ENCODE data around the gene TMEM59L.

Gene TMEM59L

DNA sequence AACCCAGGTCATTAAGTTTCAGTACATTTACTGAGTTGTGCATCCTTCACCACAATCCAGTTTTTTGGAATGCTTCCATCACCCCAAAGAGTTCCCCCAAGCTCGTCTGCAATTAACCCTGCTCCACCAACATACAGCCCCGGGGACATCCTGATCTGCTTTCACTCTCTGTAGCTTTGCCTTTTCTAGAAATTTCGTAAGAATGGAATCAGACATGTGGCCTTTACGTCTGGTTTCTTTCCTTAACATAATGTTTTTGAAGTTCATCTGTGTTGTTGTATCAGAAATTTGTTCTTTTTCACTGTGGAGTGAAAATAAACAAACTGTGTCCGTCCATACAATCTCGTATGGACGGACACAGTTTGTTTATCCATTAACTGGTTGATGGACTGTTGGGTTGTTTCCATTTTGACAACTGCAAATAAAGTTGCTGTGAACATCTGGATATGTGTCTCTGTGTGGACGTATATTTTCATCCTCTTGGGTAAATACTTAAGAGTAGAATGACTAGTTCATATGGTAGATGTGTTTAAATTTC is 27.1 kb downstream of the TMEM59L start:
- DNase-seq: no peak

DNA sequence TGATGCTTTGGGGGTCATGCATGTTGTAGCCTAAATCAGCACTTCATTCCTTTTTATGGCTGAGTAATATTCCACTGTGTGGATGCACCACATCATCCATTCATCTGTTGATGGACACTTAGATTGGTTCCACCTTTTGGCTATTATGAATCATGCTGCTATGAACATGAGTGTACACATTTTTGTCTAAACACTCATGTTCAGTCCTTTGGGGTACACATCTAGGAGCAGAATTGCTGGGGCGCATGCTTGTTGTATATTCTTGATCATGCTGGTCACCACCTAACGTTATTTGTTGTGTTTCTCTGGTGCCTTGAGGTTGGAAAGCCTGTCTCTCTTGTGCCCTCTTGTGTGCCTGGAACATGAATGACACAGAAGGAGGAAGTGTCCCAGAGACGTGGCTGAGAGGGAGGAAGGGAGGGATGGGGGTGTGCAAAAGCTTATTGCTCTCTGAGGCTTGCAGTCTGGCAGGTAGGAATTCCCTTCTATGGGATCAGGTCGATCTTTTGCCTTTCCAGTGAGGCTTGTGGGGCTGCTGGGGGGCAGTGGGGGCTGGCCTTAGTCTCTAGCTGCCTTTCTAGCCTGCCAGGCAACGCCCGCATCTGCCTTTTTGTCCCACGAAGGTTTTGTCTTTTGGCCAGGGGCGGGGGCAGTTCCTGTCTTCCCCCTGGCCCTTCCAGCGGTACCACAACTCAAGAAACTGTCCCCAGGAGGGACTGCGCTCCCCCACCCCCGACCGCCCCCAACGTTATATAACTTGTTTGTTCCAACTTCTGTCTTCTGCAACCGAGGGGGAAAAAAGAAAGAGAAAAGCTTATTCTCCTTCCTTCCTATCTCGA is 31.7 kb downstream of the TMEM59L start:
- no peak for DNase-seq

DNA sequence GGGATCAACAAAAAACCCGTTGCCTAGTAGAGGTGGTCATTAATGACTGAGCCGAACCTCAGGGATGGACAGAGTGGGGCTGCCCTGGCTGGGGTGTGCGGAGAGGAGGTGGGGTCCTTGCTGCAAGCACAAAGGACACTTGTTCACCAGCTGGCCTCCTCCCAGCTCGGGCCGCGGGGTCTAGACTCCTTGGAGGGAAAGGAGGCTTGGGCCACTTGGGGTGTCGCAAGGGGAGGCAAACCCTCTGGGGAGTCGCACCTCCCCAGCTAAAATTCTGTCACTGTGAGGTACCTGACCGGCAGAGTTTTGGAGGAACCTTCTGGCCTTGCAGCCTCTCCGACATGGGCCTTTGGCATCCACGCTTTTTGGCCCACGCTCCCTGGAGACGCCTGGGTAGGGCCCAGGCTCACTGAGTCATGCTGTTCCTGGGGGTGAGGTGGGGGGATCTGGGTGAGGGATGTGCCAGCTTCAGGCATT is 32.4 kb downstream of the TMEM59L start:
- no peak for DNase-seq

DNA sequence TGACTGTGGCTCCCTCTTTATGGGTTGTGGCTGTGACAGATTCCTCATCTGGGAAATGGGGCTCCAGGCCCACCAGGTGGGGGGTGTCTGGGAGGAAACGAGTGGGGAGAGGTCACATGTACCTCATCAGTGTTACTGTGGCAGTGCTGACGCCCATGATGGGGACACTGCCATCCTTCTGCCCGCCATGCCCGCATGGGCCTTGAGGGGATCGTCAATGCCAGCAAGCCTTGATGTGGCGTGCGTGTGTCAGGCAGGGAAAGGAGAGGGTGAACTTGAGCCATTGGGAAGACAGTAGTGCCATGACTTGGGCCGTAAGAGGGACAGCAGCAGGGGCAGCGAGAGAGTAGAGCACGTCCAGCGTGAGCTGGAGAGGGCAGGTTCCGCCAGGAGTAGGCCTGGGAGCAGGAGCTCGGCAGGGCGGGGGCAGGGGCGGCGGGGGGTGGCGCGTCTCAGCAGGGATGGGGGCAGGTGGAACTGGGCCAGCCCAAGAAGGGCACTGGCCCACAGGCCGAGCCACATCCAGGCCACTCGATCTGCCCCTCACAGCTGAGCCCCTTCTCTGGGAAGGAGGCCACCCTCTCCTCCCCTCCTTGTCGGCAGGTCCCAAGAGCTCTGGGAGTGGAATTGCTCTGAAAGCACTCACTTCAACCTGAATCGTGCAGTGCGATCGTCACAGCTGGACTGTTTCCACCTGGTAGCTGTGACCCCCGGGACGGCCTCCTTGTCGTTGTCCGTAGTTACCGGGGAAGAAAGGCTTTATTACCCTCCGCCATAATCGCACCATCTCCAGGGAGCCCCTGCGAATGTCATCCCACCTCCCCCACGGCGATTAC is 34.1 kb downstream of the TMEM59L start:
- DNase-seq: no peak

DNA sequence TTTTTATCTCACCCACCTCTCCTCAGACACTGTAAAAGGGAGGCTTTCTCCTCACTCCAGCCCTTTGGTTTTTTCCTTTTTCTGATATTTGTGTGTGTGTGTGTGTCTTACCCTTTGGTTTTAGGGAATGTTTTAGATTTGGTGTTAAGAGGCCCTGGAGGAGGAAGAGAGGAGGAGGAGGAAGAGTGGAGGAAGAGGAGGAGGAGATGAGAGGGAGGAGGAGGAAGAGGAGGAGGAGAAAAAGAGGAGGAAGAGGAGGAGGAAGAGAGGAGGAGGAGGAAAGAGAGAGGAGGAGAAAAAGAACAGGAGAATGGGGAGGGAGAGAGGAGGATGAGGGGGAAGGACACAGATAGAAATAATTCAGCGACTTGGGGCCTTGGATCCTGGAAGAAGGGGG is 34.7 kb downstream of the TMEM59L start:
- DNase-seq: no peak

DNA sequence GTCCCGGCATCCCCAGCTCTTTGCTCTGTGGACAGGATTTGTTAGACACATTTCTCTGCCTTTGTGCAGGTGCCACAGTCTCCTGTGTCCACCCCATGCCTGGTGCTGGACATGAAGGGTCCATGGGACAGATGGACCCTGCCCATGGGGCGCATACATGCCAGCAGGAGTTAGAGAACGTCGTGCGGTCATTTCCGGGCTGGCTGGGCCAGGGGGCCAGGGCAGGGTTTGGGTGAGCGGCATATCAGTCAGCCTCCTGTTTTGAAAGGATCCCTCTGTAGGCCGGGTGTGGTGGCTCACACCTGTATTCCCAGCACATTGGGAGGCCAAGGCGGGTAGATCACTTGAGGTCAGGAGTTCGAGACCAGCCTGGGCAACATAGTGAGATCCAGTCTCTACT is 35.1 kb downstream of the TMEM59L start:
- DNase-seq: no peak

DNA sequence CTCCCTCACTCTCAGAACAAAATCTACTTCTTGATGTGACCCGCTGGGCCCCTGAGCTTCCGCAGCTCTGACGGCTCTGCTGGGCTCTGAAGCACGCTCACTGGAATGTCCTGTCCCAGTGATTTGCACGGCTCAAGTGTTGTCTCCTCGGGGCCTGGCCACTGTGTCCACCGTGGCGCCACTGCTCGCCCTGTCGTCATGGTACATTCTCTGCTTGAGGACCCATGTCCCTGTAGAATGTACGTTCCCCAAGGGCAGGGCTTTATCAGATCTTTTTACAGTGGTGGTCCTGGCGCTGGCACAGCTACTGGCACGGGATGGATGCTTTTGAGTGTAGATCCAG is 36.3 kb downstream of the TMEM59L start:
- no peak for DNase-seq

DNA sequence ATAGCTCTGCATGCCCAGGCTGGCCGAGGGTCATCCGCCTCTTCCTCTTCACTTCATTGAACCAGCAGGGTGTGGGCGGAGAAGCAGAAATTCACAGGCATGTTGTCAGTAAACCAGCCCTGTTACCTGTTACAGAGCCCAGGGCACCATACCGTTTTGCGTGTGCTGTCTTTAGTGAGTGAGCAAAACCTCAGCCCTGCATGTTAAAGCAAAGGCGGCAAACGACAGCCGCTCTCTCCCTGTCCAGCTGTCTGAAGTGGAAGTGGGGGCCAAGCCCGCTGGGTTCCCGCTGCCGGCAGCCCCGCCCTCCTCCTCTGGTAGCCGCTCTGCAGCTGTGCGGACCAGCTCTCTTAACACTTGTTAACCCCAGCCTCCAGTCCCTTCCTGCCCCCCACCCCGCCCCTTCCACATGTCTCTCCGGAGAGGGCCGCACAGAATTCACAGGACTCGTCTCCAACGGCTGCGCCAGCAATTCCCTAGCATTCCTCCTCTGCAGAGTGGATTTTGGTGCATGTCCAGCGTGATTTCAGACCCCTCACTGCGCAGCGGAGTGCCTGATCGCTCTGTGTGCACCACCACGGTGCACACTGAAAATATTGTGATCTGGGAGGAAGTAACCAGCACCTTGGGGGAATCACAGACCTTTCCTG is 36.8 kb downstream of the TMEM59L start:
- DNase-seq: no peak

DNA sequence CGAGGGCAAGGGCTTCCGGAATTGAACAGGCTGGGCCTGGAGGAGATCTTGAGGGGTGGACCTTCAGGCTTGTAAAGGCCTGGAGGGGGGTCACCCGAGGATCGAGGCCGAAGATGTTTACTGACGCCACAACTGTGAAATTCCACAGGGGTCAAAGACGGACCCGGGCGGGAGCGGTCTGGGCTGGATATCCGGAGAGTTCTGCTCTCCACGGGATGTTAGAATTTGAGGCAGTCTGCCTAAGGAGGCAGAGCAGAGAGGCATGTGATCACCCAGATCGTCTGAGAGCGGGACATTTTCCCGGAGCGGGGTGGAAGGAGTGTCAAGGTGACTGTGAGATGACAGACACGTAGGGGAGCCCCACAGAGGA is 37.3 kb downstream of the TMEM59L start:
- no peak for DNase-seq

DNA sequence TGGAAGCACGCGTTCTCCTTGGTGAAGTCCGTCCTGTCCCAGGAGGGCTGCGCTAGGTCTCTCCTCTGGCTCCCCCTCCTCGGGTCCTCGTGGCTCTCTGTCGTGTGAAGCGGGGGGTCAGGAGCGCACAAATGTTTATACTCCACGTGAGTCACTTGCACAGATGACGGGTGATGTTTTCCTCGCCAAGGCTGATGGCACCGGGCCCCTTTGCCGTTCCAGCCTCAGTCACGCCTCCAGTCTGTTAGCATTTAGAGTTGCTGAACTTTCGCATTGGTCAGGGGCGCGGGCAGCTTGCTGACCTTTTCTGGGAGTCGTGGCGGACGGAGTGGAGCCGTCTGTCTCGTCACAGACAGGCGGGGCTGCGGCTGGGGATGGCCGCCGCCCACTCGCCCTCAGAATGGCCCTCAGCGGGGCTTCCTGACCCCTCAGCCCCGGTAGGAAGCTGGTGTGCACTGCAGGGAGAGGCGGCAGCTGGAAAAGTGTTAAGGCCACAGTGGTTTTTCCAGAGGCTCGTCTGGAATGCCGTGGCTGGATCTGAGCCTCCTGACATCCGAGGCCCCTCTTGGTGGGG is 37.9 kb downstream of the TMEM59L start:
- no peak for DNase-seq

DNA sequence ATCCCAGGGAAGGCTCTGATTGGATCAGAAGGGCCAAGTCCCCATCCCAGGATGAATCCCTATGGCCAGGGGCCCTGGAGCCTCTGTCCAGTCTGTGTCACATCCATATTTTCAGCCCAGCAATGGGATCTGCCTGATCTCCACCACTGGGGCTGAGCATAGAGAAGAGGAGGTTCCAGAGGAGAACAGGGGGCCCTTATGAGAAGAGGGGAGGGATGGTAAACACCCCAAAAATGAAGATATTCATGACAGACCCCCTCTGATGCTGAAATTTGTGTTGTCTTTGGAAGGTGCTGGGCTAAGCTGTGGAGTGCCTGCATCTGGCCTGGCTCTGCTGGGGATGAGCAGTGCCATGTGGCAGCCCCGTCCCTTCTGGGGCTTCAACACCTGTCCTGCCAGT is 38.6 kb downstream of the TMEM59L start:
- DNase-seq: no peak

DNA sequence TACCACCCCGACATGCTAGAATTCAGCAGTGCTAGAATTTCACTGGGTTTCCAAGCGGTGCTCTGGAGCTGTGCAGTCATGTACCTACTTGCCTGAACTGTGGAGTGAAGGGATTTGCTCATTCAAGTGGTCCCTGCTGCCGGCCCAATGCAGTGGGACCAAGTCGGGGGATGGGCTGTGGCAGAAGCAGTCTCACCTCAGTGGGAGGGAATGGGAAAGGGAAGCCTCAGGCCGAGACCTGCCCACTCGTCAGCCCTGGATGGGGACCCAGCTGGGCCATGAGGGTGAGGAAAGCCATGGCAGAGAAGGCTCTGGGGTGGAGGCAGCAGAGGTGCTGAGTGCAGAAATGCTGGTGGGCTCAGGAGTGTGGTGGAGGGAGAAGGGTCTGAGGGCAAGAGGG is 39.1 kb downstream of the TMEM59L start:
- no peak for DNase-seq

DNA sequence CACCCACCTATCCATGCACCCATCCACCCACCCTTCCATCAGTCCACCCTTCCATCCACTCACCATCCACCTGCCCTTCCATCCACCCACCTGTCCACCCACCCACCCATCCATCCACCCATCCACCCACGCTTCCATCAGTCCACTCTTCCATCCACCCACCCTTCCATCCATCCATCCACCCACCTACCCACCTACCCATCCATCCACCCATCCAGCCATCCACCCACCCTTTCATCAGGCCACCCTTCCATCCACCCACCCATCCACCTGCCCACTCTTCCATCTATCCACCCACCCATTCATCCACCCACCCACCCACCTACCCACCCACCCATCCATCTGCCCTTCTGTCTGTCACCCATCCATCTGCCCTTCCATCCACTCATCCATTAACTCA is 41.2 kb downstream of the TMEM59L start:
- DNase-seq: no peak

DNA sequence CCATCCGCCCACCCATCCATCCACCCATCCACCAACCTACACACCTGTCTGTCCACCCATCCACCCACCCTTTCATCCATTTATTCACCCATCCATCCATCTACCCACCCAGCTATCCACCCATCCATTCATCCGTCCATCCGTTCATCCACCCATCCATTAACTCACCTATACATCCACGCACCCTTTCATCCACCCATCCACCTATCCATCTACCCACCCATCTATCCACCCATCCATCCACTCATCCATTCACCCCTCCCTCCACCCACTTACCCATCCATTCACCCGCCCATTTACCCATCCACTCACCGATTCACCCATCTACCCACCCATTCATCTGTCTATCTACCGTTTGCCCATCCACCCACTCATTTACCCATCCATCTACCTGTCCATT is 41.8 kb downstream of the TMEM59L start:
- DNase-seq: no peak

DNA sequence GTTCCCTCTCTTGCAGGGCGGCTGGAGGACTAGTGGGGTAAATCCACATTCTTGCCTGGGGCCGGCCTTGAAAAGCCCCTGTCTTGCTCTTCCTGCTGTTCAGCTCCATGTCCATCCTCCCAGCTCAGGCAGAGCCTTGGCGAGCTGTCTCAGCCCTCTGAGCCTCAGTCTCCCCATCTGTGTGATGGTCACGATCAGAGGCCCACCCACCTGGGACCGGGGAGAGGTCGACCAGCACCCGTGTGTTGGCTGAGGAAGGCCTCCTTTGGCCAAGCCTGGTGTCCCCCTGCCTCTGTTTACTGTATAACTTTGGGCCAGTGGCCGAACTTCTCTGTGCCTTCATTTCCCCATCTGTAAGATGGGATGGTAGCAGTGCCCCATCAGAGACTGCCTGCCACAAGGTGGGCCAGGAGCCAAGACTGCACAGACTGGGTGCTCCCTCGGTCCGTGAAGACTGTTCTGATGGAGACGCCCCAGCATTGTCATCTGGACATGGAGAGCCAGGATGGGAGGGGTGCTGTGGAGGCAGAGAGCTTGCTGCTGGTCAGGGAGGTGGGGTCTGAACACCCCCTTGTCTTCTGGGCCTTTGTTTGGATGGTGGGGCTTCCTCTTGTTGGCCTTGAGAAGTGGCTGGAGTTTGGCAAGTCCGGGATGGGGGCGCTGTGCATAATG is 42.6 kb downstream of the TMEM59L start:
- DNase-seq: no peak

DNA sequence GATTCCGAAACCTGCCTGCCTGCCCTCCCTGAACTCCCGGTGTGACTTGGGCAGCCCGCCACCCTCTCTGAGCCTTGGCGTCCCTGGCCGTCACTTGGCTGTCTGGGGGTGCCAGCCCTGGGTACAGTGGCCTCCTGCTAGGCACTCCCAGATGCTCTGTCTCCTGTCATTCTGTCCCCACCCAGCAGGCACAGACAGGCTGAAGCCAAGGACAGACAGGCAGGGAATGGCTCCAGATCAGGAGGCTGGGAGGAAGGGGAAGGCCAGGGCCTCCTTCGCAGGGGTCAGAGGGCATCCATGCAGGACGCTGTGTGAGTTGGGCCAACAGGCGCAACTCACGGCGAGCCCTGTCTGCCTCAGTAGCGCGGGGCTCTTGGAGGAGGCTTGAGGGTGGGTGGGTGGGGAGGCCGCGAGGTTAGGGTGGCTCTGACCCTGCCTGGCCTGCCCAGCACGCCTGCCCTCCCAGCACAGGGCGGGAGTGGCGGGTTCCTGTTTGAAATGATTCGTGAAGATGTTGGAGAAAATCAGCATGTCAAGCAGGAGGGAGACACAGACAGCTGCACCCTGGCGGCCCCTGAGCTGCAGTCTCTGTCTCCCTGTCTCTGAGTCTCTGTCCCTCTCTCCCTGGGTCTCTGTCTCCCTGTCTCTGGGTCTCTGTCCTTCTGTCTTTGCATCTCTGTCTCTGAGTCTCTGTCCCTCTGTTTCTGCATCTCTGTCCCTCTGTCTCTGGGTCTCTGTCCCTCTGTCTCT is 43.8 kb downstream of the TMEM59L start:
- no peak for DNase-seq

DNA sequence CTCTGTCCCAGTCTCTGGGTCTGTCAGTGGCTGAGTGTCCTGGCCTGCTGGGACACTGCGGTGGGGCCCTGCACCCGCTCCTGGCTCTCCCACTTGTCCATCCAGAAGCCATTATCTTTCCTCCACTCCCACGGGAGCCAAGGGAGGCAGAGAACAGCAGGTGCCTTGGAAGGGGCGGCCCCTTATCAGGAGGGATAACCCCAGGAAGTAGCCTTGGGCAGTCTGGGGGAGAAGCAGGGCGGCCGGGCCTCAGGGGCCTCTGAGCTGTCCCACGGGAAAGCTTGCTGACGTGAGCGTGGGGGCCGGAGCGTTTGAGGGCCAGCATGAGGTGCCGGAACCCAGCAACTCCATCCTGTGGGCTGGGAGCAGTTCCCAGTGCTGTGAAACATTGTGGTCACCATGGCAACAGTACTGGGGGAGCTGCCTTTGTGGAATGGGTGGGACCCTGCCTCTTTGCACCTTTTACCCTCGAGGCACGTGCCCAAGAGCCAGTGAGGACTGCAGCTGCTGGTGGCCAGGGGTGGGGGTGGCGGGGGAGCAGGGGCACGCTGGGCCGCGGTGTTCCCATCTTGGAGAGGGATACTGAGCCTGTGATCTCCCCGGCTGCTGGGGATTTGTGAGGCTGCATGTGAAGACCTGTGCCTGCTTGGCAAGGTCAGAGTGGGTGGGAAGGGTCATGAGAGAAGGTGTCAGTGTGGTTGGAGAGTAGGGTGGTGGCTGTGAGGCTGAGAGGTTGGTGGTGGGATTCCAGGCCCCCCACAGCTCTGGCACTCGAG is 45.1 kb downstream of the TMEM59L start:
- DNase-seq: no peak

DNA sequence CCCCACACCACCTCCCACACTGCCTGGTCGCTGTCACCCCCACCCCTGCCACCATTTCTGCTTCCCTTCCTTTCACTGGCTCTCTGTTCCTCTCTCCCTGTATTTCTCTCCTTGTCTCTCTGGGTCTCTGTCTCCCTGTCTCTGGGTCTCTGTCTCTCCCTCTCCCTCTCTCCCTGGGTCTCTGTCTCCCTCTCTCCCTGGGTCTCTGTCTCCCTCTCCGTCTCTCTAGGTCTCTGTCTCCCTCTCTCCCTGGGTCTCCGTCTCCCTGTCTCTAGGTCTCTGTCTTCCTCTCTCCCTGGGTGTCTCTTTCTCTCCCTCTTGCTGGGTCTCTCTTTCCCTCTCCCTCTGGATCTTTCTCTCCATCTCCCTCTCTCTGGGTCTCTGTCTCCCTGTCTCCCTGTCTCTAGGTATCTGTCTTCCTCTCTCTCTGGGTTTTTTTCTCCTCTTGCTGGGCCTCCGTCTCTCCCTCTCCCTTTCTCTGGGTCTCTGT is 45.7 kb downstream of the TMEM59L start:
- DNase-seq: no peak

DNA sequence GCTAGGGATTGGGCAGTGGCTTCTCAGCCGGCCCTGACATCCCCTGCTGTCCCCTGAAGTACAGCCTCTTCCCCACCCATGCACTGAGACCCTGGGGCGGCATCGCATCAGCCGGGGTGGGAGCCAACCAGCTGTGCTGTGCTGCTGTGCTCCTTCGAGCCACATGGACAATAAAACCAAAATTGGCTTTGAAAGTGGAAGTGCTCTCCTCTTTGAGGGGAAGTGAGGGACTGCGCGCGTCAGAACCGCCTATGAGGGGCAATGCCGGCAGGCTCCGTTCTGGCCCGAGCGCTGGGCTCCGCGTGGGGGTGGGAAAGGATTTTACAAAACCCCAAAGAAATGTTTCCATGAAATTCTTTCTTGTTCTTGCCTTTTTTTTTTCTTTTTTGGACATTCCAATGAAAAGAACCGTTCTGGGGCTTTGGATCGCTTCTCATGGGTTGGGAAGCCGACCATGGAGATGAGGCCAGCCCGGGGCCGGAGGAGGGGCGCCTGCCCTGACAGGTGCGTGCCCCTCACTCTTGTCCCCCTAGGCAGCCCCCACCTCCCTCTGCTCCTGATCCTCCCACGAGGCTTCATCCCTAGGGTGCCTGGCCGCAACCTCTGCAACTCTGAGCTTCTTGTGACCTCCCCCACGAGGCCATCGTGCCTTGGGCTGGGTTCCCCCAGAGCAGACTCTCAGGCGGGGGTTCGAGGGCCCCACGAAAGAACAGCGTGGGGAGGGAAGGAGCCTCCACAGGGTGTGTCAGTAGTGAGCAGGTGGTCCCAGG is 46.8 kb downstream of the TMEM59L start:
- DNase-seq: no peak

Data from NK-92 treated with Interleukin-12 subunit alpha and Interleukin-12 subunit beta, amount 100 ng/mL, for 24 hours (cell line).